ENCODE data around the gene DHRS9.

Gene DHRS9

DNA sequence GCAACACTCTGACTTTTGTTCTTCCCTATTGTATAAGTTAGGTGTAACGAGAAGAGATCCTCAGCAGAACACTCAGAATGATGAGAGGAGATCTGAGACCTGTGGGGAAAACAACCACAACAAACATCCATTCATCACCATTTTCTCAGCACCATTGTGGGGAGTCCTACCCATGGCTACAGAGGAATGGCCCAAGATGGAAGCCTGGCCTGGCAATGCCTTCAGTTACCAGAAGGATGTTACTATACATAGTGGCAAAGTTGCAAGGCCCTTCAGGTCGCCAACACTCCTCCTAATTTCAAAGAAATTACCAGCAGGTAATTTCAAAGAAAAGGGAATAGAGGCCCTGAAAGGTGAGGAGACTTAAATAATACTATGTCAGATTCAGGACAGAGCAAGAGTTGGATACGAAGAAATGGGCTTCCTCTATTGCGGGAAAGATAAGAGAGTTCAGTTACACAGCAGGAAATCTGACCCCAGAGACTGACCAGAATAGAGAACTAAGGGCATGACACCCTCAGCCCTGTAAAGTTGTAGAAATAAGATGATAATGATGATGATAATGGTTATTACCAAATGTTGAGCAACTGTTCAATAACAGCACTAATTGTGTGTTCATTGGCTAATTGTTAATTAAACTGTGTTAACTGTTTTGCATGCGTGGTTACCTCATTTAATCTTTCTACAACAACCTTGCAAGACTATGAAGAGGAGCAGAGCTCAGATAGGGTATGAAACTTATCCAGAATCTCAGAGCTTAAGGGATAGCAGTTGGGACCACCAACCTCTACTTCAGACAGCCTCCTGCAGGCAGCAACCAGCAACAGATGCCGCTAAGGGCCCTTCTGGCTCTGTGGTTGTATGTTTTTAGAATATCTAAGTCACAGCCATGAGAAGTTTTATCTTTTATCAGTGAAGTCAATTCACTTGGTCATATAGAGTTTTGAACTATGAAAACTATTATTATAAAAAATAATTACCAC, 37.5 kb downstream of the DHRS9 start:
- DNase-seq (ENCODE audit: insufficient read length) (no peak), FAIRE-seq (no peak)
- TF ChIP-seq POLR2A (IDR thresholded peaks at IDR 0.05; ENCODE audit: low read depth, low read length) (no peak), POLR2AphosphoS5 (IDR thresholded peaks at IDR 0.05; ENCODE audit: low read depth, low read length) (no peak), TAF1 (IDR thresholded peaks at IDR 0.05; ENCODE audit: borderline replicate concordance, low read depth, low read length) (no peak)

DNA sequence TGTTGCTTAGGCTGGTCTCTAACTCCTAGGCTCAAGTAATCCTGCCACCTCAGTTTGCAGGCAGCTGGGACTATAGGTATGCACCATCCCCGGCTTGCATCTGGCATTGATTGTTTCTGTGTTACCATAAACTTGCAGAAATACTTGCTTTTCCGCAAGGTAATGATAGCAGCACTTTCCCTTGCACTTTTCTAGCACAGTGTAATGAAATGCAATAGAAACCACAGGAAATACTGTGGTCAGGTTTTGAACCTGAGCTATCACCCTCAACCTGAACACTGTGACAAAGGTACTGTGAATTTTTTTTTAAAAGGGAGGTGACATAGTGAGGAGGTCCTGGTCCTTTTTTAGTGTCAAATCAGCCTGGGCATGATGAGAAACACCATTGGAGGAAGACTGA, 38.3 kb downstream of the DHRS9 start:
- no peak for DNase-seq (ENCODE audit: insufficient read length)
- FAIRE-seq = no peak

DNA sequence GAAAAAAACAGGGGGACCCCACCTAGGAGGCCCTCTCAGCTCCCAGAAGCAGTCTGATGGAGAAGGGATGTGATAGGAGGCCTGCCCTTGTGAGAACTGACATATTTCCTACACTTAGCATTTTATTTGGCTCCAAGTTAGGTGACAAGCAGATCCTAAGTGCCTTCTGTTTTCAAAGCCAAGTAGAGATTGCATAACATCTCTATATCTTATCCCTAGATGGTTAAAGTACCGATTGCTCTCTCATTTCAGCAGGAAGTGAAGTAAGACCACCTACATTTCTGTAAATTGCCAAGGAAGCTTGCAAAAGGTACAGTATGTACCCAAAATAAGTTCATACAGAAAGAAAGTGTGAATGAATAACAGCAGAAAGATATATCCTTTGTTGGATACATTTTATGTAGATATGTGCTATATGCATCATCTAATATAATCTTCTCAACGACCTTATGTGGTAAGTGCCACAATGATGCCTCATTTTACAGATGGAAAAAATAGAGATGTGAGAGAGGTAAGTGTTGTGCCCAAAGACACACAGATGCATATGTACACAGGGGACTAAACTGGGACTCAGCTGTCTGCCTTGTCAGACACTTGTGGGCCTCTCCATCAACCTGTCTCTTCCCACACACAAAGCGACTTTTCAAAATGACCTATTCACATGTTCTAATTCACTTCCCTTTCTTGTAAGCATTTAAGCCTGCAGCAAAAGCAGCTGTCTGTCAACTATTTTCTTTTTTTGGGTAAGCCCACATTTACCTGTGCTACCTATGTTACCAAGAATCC, 38.9 kb downstream of the DHRS9 start:
- TF ChIP-seq POLR2A (IDR thresholded peaks at IDR 0.05; ENCODE audit: low read depth, low read length) (no peak), POLR2AphosphoS5 (IDR thresholded peaks at IDR 0.05; ENCODE audit: low read depth, low read length) (no peak), TAF1 (IDR thresholded peaks at IDR 0.05; ENCODE audit: borderline replicate concordance, low read depth, low read length) (no peak)
- no peak for DNase-seq (ENCODE audit: insufficient read length)
- no peak for FAIRE-seq

More for the DNA sequence above, 38.3 kb downstream of the DHRS9 start:
- TF ChIP-seq POLR2AphosphoS5 (IDR thresholded peaks at IDR 0.05; ENCODE audit: low read depth, low read length) (no peak), POLR2A (IDR thresholded peaks at IDR 0.05; ENCODE audit: low read depth, low read length) (no peak)

GRCh38 chr2:169109502-169110409, 40.4 kb downstream of the DHRS9 start:
- DNase-seq (ENCODE audit: insufficient read length) (peak; percentile 11), FAIRE-seq (peak; percentile 44)
- TF ChIP-seq POLR2A (IDR thresholded peaks at IDR 0.05; ENCODE audit: low read depth, low read length) (no peak), TAF1 (IDR thresholded peaks at IDR 0.05; ENCODE audit: borderline replicate concordance, low read depth, low read length) (no peak), POLR2AphosphoS5 (IDR thresholded peaks at IDR 0.05; ENCODE audit: low read depth, low read length) (no peak)

DNA sequence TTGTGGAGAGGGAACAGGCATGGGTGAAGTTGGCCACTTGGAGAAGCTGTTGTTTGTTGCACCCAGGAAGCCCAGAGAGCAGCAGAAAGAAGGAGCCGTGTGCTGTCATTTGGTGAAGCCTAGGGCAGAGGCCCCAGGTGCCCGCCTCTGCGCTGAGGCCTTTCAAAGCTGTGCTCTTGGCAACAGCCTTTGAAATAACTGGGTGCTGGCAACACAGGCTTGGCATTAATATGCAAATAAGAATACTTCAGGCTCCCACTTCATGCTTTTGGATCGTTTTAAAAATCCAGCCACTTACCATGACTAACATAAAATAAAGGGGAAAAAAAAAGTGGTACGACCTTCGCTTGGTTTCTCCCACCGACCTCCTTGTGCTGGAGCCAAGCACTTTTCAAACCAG, 41.1 kb downstream of the DHRS9 start:
- FAIRE-seq (no peak), DNase-seq (ENCODE audit: insufficient read length) (no peak)
- TF ChIP-seq POLR2A (IDR thresholded peaks at IDR 0.05; ENCODE audit: low read depth, low read length) (no peak), TAF1 (IDR thresholded peaks at IDR 0.05; ENCODE audit: borderline replicate concordance, low read depth, low read length) (no peak), POLR2AphosphoS5 (IDR thresholded peaks at IDR 0.05; ENCODE audit: low read depth, low read length) (no peak)

DNA sequence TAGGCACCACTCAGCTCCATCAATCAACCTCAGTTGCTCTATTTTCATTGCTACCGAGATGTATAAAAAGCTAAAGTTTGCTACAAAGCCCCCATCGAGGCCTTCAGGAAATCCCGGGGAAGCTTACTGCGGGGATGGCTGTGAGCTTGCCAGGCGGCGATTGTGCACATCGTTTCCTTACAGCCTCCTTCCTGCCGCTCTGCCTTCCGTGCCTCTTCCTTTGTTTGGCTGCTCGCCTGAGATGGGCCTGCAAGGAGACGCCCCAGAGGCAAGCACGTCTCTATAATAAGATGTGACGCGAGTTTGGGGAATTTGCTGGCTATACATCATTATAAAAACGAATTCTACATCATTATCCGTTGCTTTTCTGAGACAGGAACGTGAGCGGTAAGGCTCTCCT, 41.6 kb downstream of the DHRS9 start:
- DNase-seq (ENCODE audit: insufficient read length) (no peak), FAIRE-seq (no peak)
- TF ChIP-seq POLR2A (IDR thresholded peaks at IDR 0.05; ENCODE audit: low read depth, low read length) (no peak), TAF1 (IDR thresholded peaks at IDR 0.05; ENCODE audit: borderline replicate concordance, low read depth, low read length) (no peak), POLR2AphosphoS5 (IDR thresholded peaks at IDR 0.05; ENCODE audit: low read depth, low read length) (no peak)

GRCh38 chr2:169112841-169113240, 43.5 kb downstream of the DHRS9 start:
- DNase-seq (ENCODE audit: insufficient read length) (no peak), FAIRE-seq (no peak)
- TF ChIP-seq POLR2AphosphoS5 (IDR thresholded peaks at IDR 0.05; ENCODE audit: low read depth, low read length) = no peak

DNA sequence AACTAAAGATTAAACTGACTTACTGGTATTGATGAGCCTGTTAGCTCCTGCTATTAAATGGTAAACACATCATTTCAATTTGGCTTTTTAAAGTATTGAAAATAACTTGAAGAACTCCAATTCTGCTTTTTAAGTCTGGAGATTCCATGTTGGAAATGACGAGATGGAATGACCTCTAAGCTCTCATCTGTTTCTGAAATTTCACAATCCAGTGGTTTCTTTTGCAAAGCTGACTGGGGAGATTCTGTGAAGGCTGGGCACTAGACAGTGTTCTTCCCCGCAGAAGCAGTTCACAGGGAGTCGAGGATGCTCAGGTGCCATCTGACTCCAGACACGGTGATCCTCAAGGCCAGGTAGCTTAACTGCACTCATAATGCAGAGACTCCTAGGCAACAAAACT, 44.7 kb downstream of the DHRS9 start:
- TF ChIP-seq TAF1 (IDR thresholded peaks at IDR 0.05; ENCODE audit: borderline replicate concordance, low read depth, low read length) (no peak), POLR2AphosphoS5 (IDR thresholded peaks at IDR 0.05; ENCODE audit: low read depth, low read length) (no peak), POLR2A (IDR thresholded peaks at IDR 0.05; ENCODE audit: low read depth, low read length) (no peak)
- FAIRE-seq (no peak), DNase-seq (ENCODE audit: insufficient read length) (no peak)

GRCh38 chr2:169116327-169116726, 47.0 kb downstream of the DHRS9 start:
- FAIRE-seq (no peak), DNase-seq (ENCODE audit: insufficient read length) (no peak)
- TF ChIP-seq POLR2AphosphoS5 (IDR thresholded peaks at IDR 0.05; ENCODE audit: low read depth, low read length) (no peak), TAF1 (IDR thresholded peaks at IDR 0.05; ENCODE audit: borderline replicate concordance, low read depth, low read length) (no peak), POLR2A (IDR thresholded peaks at IDR 0.05; ENCODE audit: low read depth, low read length) (no peak)

- DNase-seq (ENCODE audit: insufficient read length) (no peak), FAIRE-seq (no peak)
- TF ChIP-seq POLR2A (IDR thresholded peaks at IDR 0.05; ENCODE audit: low read depth, low read length) = no peak
- TF ChIP-seq POLR2AphosphoS5 (IDR thresholded peaks at IDR 0.05; ENCODE audit: low read depth, low read length) = no peak
- no peak for TF ChIP-seq TAF1 (IDR thresholded peaks at IDR 0.05; ENCODE audit: borderline replicate concordance, low read depth, low read length)
These were observed 47.6 kb downstream of the DHRS9 start for GRCh38 chr2:169116993-169117392.

- no peak for DNase-seq (ENCODE audit: insufficient read length)
- no peak for TF ChIP-seq POLR2A (IDR thresholded peaks at IDR 0.05; ENCODE audit: low read depth, low read length)
- no peak for TF ChIP-seq POLR2AphosphoS5 (IDR thresholded peaks at IDR 0.05; ENCODE audit: low read depth, low read length)
- TF ChIP-seq TAF1 (IDR thresholded peaks at IDR 0.05; ENCODE audit: borderline replicate concordance, low read depth, low read length) = no peak
- no peak for FAIRE-seq
These were observed 48.7 kb downstream of the DHRS9 start for GRCh38 chr2:169118060-169118459.

Data from GM12892 (cell line).